ENCODE measurements around the gene MAP2K6. TPM values are rescaled to one million over a fixed set of nuclear protein-coding genes. Genes with fewer than 3 reads are reported as not detected.

The MAP2K6 gene
- total RNA-seq, 1 donor, result 0.43 TPM

- DNase-seq (ENCODE audit: low read depth), result no peak
- TF ChIP-seq CTCF (IDR thresholded peaks at IDR 0.05; ENCODE audit: insufficient read depth, low read depth, low read length), result no peak
- no peak overlapping the region for H3K4me3 ChIP-seq (ENCODE audit: low read depth, low read length)
Measured at GRCh38 chr17:69451416-69452394, 37.2 kb downstream of the MAP2K6 start.

DNA sequence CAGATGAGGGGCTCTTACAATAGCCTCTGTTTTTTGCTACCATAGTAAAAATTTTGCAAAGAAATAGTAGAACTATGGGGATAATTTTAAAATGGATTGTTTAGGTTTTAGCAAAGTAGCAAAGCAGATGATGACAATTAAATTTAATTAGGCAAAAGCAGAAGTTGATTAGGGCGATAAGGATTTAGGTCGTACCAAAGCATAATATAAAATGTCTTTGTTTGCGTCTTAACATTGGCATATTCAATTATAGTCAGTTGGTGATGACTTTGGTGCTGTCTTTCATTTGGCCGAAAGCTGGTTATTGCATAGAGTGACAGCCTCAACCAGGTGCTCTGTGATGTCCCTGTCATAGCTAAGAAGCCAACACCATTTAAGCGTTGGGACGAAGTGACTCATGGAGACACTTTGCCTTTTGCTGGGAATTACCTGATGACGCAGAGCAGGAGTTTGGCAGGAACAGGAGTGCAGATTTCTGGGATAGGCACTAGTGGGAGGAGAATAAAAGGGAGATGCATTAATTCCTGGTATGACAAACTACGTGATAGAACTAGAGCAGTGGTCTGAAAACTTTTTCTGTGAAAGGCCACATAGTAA lies 38.3 kb downstream of the MAP2K6 start:
- no peak overlapping the region for H3K4me3 ChIP-seq (ENCODE audit: low read depth, low read length)
- DNase-seq (ENCODE audit: low read depth), result no peak
- TF ChIP-seq CTCF (IDR thresholded peaks at IDR 0.05; ENCODE audit: insufficient read depth, low read depth, low read length), result no peak

GRCh38 chr17:69454051-69454450 lies 39.6 kb downstream of the MAP2K6 start:
- no peak for DNase-seq (ENCODE audit: low read depth)
- TF ChIP-seq CTCF (IDR thresholded peaks at IDR 0.05; ENCODE audit: insufficient read depth, low read depth, low read length), result no peak

DNA sequence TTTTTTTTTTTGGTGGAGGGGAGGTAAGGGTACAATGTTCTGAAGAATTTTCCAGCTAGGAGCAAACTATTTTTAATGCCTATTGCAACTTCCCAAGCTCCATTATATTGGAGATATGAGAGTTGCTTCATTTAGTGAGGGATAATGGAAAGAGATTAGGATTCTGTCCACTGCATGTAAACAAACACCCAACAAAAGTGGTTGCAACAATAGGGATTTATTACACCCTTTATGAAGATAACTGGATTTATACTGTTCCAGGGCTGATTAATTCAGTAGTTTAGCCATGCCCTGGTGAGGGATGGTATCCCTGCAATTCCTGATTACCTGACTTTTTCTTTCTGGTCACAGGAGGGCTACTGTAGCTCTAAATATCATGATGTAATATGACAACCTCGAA lies 40.5 kb downstream of the MAP2K6 start:
- TF ChIP-seq CTCF (IDR thresholded peaks at IDR 0.05; ENCODE audit: insufficient read depth, low read depth, low read length), result no peak
- H3K4me3 ChIP-seq (ENCODE audit: low read depth, low read length), result no peak overlapping the region
- no peak for DNase-seq (ENCODE audit: low read depth)

More at GRCh38 chr17:69454051-69454450, 39.6 kb downstream of the MAP2K6 start:
- H3K4me3 ChIP-seq (ENCODE audit: low read depth, low read length), result no peak overlapping the region

DNA sequence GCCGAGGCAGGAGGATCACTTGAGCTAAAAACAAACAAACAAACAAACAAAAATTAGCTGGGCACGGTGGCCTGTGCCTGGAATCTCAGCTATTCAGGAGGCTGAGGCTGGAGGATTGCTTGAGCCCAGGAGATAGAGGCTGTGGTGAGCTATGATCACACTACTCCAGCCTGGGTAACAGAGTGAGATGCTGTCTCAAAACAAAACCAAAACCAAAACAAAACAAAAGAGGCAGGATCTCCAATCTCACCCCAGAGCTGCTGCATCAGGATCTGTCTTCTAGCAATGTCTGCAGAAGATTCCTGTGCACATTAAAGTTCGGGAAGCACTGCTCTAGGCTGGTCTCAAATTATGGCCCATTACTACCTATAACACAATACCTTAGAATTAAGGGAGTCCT lies 43.1 kb downstream of the MAP2K6 start:
- DNase-seq (ENCODE audit: low read depth), result no peak
- no peak overlapping the region for H3K4me3 ChIP-seq (ENCODE audit: low read depth, low read length)
- no peak for TF ChIP-seq CTCF (IDR thresholded peaks at IDR 0.05; ENCODE audit: insufficient read depth, low read depth, low read length)

DNA sequence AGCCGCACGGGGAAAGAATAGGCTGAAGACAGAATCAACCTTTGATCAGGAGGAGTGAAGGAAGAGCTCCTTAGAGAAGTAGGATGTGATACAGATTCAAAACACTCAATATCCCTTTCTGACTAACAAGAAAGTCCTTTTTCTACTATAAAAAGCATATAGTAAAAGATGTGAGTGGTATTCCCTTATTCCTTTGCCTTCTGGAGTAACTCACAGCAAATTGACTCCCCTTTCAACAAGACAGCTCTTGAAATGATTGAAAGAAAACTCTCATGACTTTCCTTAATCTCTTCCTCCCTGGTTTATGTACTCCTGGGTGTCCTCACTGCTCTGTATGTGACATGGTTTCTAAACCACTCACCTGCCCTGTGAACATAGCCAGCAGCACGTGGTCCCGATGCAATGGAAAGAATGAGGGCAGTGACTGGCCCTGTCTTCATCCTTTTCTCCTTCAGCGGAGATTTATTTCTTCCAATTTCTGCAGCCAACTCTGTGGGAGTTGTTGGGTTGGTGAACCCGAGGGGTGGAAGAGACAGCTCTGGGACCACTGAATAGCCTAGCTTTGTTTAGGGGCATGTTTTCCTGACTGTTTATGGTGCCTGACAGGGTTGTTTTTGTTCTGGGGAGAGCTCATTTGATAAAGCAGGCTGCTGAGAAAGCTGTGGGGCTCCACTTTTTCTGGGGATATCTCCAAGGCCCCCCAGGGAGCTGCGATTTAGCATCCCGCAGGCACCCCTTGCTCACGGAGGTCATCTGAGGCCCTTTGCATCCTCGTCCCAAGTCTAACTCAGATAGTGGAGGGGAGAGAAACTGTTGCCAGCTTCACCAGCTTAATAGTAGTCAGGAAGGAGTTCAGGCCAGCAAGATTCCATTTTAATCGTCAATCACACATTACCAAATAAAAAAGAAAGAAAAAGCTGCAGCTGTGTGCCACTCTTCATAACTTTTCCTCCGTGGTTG lies 46.7 kb downstream of the MAP2K6 start:
- no peak for DNase-seq (ENCODE audit: low read depth)
- H3K4me3 ChIP-seq (ENCODE audit: low read depth, low read length), result no peak overlapping the region
- TF ChIP-seq CTCF (IDR thresholded peaks at IDR 0.05; ENCODE audit: insufficient read depth, low read depth, low read length), result no peak

All from fibroblast of villous mesenchyme (primary cell).